Hepatocyte (in vitro differentiated cells): ENCODE results near the gene ATP9B. TPM values are rescaled to one million over a fixed set of nuclear protein-coding genes. Genes with fewer than 3 reads are reported as not detected.

ENCODE experiments used
- DNase-seq: peaks from one replicate; pipeline ENCODE4 v3.0.0-alpha.2; 2016; ENCODE audit warnings: low spot score
- H2AFZ ChIP-seq: fragments of 200-600 bp; sonication (generic); 2 replicates; pipeline ENCODE4 v1.6.0; 2016; ENCODE audit warnings: antibody characterized with exemption, mild to moderate bottlenecking
- H3K27ac ChIP-seq: fragments of 200-600 bp; sonication (generic); 2 replicates; pipeline ENCODE4 v1.5.1; 2016; ENCODE audit warnings: mild to moderate bottlenecking
- H3K27me3 ChIP-seq: fragments of 200-600 bp; sonication (generic); 2 replicates; pipeline ENCODE4 v1.6.1; 2016
- H3K36me3 ChIP-seq: fragments of 200-600 bp; sonication (generic); replicated peaks from 2 replicates; pipeline ENCODE4 v1.5.1; 2016; ENCODE audit warnings: low read depth; ENCODE audit not compliant: insufficient read depth
- H3K4me1 ChIP-seq: fragments of 200-600 bp; sonication (generic); 2 replicates; pipeline ENCODE4 v1.5.1; 2016; ENCODE audit warnings: mild to moderate bottlenecking, moderate library complexity; ENCODE audit not compliant: insufficient read depth
- H3K4me2 ChIP-seq: fragments of 200-600 bp; sonication (generic); 2 replicates; pipeline ENCODE4 v1.6.0; 2016
- H3K4me3 ChIP-seq: fragments of 200-600 bp; sonication (generic); 2 replicates; pipeline ENCODE4 v1.5.1; 2016; ENCODE audit warnings: mild to moderate bottlenecking
- H3K79me2 ChIP-seq: fragments of 200-600 bp; sonication (generic); 2 replicates; pipeline ENCODE4 v1.6.0; 2017; ENCODE audit warnings: mild to moderate bottlenecking
- H3K9me2 ChIP-seq: fragments of 200-600 bp; sonication (generic); replicated peaks from 2 replicates; pipeline ENCODE4 v1.6.0; 2017; ENCODE audit warnings: mild to moderate bottlenecking; ENCODE audit not compliant: insufficient read depth
- H3K9me3 ChIP-seq: fragments of 200-600 bp; sonication (generic); 2 replicates; pipeline ENCODE4 v1.5.1; 2016; ENCODE audit warnings: low read depth, mild to moderate bottlenecking
- H4K20me1 ChIP-seq: fragments of 200-600 bp; sonication (generic); 2 replicates; pipeline ENCODE4 v1.6.0; 2016; ENCODE audit warnings: mild to moderate bottlenecking; ENCODE audit not compliant: insufficient read depth, poor library complexity, severe bottlenecking
- EZH2 ChIP-seq: fragments of 200-600 bp; sonication (generic); IDR thresholded peaks from 2 replicates; pipeline ENCODE4 v1.6.1; 2016; ENCODE audit warnings: antibody characterized with exemption, mild to moderate bottlenecking, borderline replicate concordance
- EZH2phosphoT487 ChIP-seq: fragments of 200-600 bp; sonication (generic); IDR thresholded peaks from one replicate; pipeline ENCODE4 v1.6.1; 2018; ENCODE audit warnings: antibody characterized with exemption, mild to moderate bottlenecking, low read depth, moderate library complexity; ENCODE audit not compliant: unreplicated experiment, severe bottlenecking
- WGBS: methylation state at CpG from one replicate; pipeline ENCODE4 v1.1.6; 2016; ENCODE audit warnings: low lambda C conversion rate; ENCODE audit errors: missing lambda C conversion rate; 5-methylcytosine and 5-hydroxymethylcytosine counted together
- polyA plus RNA-seq: library from polyadenylated mRNA; unstranded; fragments of >200 nt; fragmentation: Nextera tagmentation; extraction: Ambion mirVana; gene quantifications from 2 replicates; pipeline ENCODE4 v1.2.1, GENCODE V29; 2016
- total RNA-seq: library from RNA; depleted of rRNA; stranded (reverse); fragments of >200 nt; gene quantifications from 2 replicates; pipeline ENCODE4 v1.2.3, GENCODE V29; 2014
- TF ChIP-seq, protein P1 (sequence below): fragments of 200-600 bp; sonication (generic); IDR thresholded peaks from 2 replicates; pipeline ENCODE4 v1.5.1; 2016; ENCODE audit warnings: antibody characterized with exemption, mild to moderate bottlenecking; ENCODE audit not compliant: poor library complexity

ATP9B gene
- total and polyA plus RNA-seq, 2 experiments from 2014 or later: 14.6 to 23.8 TPM

- Histone ChIP-seq H3K27ac (no peak overlapping the region), H3K4me3 (no peak overlapping the region), H3K4me2 (no peak overlapping the region), H4K20me1 (no peaks in the 10 kb centered on the region), H3K27me3 (no peaks in the 10 kb centered on the region), H3K36me3 (no peaks in the 10 kb centered on the region), H3K9me3 (no peaks in the 10 kb centered on the region), H2AFZ (no peak overlapping the region), H3K79me2 (no peaks in the 10 kb centered on the region), H3K9me2 (no peaks in the 10 kb centered on the region), H3K4me1 (no peaks in the 10 kb centered on the region)
- TF ChIP-seq, protein P1, sequence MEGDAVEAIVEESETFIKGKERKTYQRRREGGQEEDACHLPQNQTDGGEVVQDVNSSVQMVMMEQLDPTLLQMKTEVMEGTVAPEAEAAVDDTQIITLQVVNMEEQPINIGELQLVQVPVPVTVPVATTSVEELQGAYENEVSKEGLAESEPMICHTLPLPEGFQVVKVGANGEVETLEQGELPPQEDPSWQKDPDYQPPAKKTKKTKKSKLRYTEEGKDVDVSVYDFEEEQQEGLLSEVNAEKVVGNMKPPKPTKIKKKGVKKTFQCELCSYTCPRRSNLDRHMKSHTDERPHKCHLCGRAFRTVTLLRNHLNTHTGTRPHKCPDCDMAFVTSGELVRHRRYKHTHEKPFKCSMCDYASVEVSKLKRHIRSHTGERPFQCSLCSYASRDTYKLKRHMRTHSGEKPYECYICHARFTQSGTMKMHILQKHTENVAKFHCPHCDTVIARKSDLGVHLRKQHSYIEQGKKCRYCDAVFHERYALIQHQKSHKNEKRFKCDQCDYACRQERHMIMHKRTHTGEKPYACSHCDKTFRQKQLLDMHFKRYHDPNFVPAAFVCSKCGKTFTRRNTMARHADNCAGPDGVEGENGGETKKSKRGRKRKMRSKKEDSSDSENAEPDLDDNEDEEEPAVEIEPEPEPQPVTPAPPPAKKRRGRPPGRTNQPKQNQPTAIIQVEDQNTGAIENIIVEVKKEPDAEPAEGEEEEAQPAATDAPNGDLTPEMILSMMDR: no peak
- TF ChIP-seq EZH2 (no peak), EZH2phosphoT487 (no peak)
- no peak for DNase-seq
- WGBS: 86% methylated on average over 27 of the region's 27 CpGs
These were observed 336.8 kb downstream of the ATP9B start for GRCh38 chr18:79405781-79406575.

- no peak overlapping the region for H3K27ac ChIP-seq
- TF ChIP-seq EZH2: no peak
- no peak for TF ChIP-seq EZH2phosphoT487
- TF ChIP-seq, protein P1: no peak
- H4K20me1 ChIP-seq: no peaks in the 10 kb centered on the region
- H3K36me3 ChIP-seq: no peaks in the 10 kb centered on the region
- H3K4me2 ChIP-seq: no peak overlapping the region
- DNase-seq: no peak
- no peaks in the 10 kb centered on the region for H3K79me2 ChIP-seq
- no peaks in the 10 kb centered on the region for H3K27me3 ChIP-seq
- H3K9me3 ChIP-seq: no peaks in the 10 kb centered on the region
- no peak overlapping the region for H3K4me3 ChIP-seq
- H3K9me2 ChIP-seq: no peaks in the 10 kb centered on the region
- H3K4me1 ChIP-seq: no peaks in the 10 kb centered on the region
- over 99% methylated on average over 24 of the region's 30 CpGs for WGBS
- no peak overlapping the region for H2AFZ ChIP-seq
These were observed 337.5 kb downstream of the ATP9B start for GRCh38 chr18:79406708-79407107.

- H3K4me2 ChIP-seq: no peak overlapping the region
- H3K79me2 ChIP-seq: no peaks in the 10 kb centered on the region
- WGBS: 70% methylated on average over 3 of the region's 3 CpGs
- H4K20me1 ChIP-seq: no peaks in the 10 kb centered on the region
- DNase-seq: no peak
- no peaks in the 10 kb centered on the region for H3K36me3 ChIP-seq
- no peaks in the 10 kb centered on the region for H3K4me1 ChIP-seq
- no peak overlapping the region for H3K27ac ChIP-seq
- H2AFZ ChIP-seq: no peak overlapping the region
- H3K27me3 ChIP-seq: no peaks in the 10 kb centered on the region
- no peaks in the 10 kb centered on the region for H3K9me3 ChIP-seq
- H3K4me3 ChIP-seq: no peak overlapping the region
- TF ChIP-seq EZH2phosphoT487 (no peak), EZH2 (no peak)
- TF ChIP-seq, protein P1: no peak
- no peaks in the 10 kb centered on the region for H3K9me2 ChIP-seq
These were observed 340.1 kb downstream of the ATP9B start for GRCh38 chr18:79409313-79409712.
